Type B pancreatic cell (in vitro differentiated cells): ENCODE measurements around the gene ZSWIM4. TPM values are rescaled to one million over a fixed set of nuclear protein-coding genes. Genes with fewer than 3 reads are reported as not detected.

ENCODE experiments used
- DNase-seq: peaks from one replicate; pipeline ENCODE4 v3.0.0; 2021; ENCODE audit warnings: mixed read lengths; ENCODE audit not compliant: unreplicated experiment; ENCODE audit errors: extremely low spot score
- H3K27ac Mint-ChIP-seq: 2 replicates; pipeline ENCODE4 v1.8.0; 2021; ENCODE audit warnings: mild to moderate bottlenecking, mixed read lengths
- H3K27me3 Mint-ChIP-seq: 2 replicates; pipeline ENCODE4 v1.8.0; 2021; ENCODE audit warnings: mixed read lengths
- H3K36me3 Mint-ChIP-seq: 2 replicates; pipeline ENCODE4 v1.8.0; 2021; ENCODE audit warnings: mixed read lengths
- H3K4me1 Mint-ChIP-seq: one replicate; pipeline ENCODE4 v1.8.0; 2021; ENCODE audit warnings: mixed read lengths; ENCODE audit not compliant: unreplicated experiment
- H3K4me3 Mint-ChIP-seq: 2 replicates; pipeline ENCODE4 v1.8.0; 2021; ENCODE audit warnings: mild to moderate bottlenecking, mixed read lengths
- H3K9me3 Mint-ChIP-seq: 2 replicates; pipeline ENCODE4 v1.8.0; 2021; ENCODE audit warnings: mixed read lengths
- total RNA-seq: library from RNA; stranded (reverse); gene quantifications from 2 replicates; pipeline ENCODE4 v1.2.1, GENCODE V29; 2021; ENCODE audit warnings: low replicate concordance
- TF ChIP-seq, protein P1 (sequence below): fragments of 200-600 bp; sonication (generic); conservative IDR thresholded peaks from 2 replicates; pipeline ENCODE4 v1.5.0; 2021; ENCODE audit warnings: antibody characterized with exemption, mild to moderate bottlenecking

The ZSWIM4 gene
- total RNA-seq, 1 donor from 2014 or later, result 15.0 TPM

DNA sequence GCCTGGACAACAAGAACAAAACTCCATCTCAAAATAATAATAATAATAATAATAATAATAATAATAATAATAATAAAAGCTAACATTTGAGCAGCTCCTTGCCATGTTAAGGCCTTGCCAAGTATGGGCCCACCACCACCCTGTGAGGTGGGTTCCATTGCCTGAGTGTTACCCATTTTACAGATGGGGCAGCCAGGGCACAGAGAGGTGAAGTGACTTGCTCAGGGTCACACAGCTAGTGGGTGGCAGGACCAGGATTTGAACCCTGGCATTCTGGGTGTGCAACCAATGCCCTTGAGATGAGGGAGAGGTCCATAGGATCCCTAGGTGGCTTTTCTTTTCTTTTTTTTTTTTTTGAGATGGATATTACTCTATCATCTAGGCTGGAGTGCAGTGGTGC is 29.5 kb downstream of the ZSWIM4 start:
- Mint-ChIP-seq H3K4me3 (no peak overlapping the region), H3K4me1 (no peaks in the 10 kb centered on the region), H3K27me3 (no peaks in the 10 kb centered on the region), H3K36me3 (peaks cover 10% of the 10 kb centered on the region), H3K9me3 (no peaks in the 10 kb centered on the region), H3K27ac (no peak overlapping the region)
- TF ChIP-seq, protein P1, sequence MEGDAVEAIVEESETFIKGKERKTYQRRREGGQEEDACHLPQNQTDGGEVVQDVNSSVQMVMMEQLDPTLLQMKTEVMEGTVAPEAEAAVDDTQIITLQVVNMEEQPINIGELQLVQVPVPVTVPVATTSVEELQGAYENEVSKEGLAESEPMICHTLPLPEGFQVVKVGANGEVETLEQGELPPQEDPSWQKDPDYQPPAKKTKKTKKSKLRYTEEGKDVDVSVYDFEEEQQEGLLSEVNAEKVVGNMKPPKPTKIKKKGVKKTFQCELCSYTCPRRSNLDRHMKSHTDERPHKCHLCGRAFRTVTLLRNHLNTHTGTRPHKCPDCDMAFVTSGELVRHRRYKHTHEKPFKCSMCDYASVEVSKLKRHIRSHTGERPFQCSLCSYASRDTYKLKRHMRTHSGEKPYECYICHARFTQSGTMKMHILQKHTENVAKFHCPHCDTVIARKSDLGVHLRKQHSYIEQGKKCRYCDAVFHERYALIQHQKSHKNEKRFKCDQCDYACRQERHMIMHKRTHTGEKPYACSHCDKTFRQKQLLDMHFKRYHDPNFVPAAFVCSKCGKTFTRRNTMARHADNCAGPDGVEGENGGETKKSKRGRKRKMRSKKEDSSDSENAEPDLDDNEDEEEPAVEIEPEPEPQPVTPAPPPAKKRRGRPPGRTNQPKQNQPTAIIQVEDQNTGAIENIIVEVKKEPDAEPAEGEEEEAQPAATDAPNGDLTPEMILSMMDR, result no peak
- DNase-seq, result no peak

DNA sequence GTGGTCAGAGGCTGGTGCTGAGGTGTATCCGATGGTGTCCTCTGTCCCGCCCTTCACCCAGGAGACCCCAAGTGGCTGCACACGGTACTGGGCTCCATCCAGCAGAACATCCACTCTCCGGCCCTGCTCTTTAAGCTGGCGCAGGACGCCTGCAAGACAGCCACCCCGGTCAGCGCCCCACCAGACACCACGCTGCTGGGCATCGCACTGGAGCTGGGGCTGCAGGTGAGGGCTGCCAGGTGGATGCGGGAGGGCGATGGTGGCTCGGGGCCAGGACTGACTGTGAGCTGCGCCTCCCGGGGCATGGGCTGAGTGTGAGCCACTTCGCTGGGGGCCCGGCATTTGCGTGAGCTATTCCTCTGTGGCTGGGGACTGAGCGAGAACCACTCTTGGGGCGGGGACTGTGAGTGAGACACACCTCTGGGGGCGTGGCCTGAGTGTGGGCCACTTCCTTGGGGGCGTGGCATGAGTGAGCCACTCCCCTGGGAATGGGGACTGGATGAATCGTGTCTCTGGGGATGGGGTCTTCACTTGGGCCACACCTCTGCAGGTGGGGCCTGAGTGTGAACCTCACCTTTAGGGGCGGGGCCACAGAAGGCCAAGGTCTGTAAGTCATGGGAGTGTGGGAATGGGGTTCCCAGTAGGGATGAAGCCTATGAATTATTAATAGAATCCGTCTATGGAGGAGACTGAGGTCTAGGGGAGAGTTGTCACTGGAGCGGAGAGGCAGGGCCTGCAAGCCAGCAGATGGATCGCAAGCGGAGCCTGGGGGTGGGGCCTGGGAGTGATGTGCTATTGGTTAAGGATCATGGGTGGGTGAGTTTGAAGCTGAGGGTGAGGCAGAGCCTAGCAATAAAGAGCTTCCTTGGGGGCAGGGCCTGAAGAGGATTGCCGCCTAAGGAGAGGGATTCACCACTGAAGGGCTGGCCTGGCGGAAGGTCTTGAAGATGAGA is 30.5 kb downstream of the ZSWIM4 start:
- no peak overlapping the region for H3K27ac Mint-ChIP-seq
- H3K4me3 Mint-ChIP-seq, result no peak overlapping the region
- H3K36me3 Mint-ChIP-seq, result peaks cover 10% of the 10 kb centered on the region
- TF ChIP-seq, protein P1, result peak; percentile 47
- no peaks in the 10 kb centered on the region for H3K27me3 Mint-ChIP-seq
- no peaks in the 10 kb centered on the region for H3K4me1 Mint-ChIP-seq
- DNase-seq, result no peak
- no peaks in the 10 kb centered on the region for H3K9me3 Mint-ChIP-seq

- Mint-ChIP-seq H3K4me3 (no peak overlapping the region), H3K9me3 (no peaks in the 10 kb centered on the region), H3K4me1 (no peaks in the 10 kb centered on the region), H3K27ac (no peak overlapping the region), H3K27me3 (no peaks in the 10 kb centered on the region), H3K36me3 (peaks cover 10% of the 10 kb centered on the region)
- TF ChIP-seq, protein P1, result no peak
- DNase-seq, result no peak
Measured at GRCh38 chr19:13826652-13827235, 31.5 kb downstream of the ZSWIM4 start.

DNA sequence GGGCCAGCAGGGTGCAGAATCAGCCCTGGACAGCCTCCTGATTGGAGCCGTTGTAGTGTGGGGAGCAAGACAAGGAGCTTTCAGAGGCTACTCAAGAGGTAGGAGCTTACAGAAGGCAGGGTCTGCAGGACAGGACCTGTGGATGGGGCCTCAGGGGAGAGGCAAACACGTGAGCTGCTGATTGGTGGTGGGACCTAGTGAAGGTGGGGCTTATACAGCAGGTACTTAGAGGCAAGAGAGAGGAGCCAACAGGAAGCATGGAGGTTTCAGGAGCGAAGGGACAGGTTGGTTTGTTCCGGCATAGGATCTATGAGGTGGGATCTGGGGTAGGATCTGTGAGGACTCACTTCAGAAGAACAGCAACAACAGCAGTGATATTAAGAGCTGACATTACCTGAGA is 32.4 kb downstream of the ZSWIM4 start:
- DNase-seq, result no peak
- Mint-ChIP-seq H3K27me3 (no peaks in the 10 kb centered on the region), H3K9me3 (no peaks in the 10 kb centered on the region), H3K4me3 (no peak overlapping the region), H3K36me3 (peaks cover 10% of the 10 kb centered on the region), H3K4me1 (no peaks in the 10 kb centered on the region), H3K27ac (no peak overlapping the region)
- TF ChIP-seq, protein P1, result no peak

DNA sequence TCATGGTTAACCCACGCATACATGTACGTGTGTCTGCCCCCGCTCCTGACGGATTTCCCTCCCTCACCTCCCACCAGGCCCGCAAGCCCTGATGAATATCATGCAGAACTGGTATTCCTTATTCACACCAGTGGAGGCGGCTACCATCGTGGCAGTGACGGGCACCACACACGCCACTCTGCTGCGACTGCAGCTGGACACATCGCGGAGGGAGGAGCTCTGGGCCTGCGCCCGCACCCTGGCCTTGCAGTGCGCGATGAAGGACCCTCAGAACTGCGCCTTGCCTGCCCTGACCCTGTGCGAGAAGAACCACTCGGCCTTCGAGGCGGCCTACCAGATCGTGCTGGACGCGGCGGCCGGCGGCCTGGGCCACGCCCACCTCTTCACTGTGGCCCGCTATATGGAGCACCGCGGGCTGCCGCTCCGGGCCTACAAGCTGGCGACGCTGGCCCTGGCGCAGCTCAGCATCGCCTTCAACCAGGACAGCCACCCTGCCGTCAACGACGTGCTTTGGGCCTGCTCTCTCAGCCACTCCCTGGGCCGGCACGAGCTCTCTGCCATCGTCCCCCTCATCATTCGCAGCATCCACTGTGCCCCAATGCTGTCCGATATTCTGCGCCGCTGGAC is 35.0 kb downstream of the ZSWIM4 start:
- Mint-ChIP-seq H3K4me1 (peaks cover 6% of the 10 kb centered on the region), H3K27me3 (no peaks in the 10 kb centered on the region), H3K4me3 (no peak overlapping the region), H3K36me3 (peaks cover 6% of the 10 kb centered on the region), H3K27ac (no peak overlapping the region), H3K9me3 (no peaks in the 10 kb centered on the region)
- TF ChIP-seq, protein P1, result no peak
- no peak for DNase-seq
